Keratinocyte (primary cell): ENCODE results near the gene ZDHHC12.

ENCODE experiments used
- CTCF ChIP-seq, 3 experiments: IDR thresholded peaks in 1 of 3; conservative IDR thresholded peaks in 1 of 3; optimal IDR thresholded peaks in 1 of 3; 2 replicates in 2 of 3; 3 replicates in 1 of 3; pipeline versions ENCODE3 to v1.5.1; 2011; ENCODE audit warnings: low read length in 3 of 3, mild to moderate bottlenecking in 3 of 3, moderate library complexity in 2 of 3, control low read depth in 1 of 3, inconsistent platforms in 1 of 3; ENCODE audit not compliant: insufficient read depth in 2 of 3; ENCODE audit errors: extremely low read depth in 1 of 3
- EZH2 ChIP-seq: IDR thresholded peaks from one replicate; pipeline ENCODE4 v1.6.1; 2012; ENCODE audit warnings: inconsistent platforms, mild to moderate bottlenecking, low read length, moderate library complexity

- no peak for TF ChIP-seq CTCF (optimal IDR thresholded peaks at IDR 0.05 in 1 of 3, IDR thresholded peaks at IDR 0.05 in 1 of 3, conservative IDR thresholded peaks at IDR 0.05 in 1 of 3; ENCODE audit: extremely low read depth in 1 of 3, insufficient read depth in 2 of 3, low read length in 3 of 3)
- no peak for TF ChIP-seq EZH2
Measured at GRCh38 chr9:128713411-128713780, 10.5 kb downstream of the ZDHHC12 start.
